Measurements from ENCODE around the gene FRMD4B. TPM values are rescaled to one million over a fixed set of nuclear protein-coding genes. Genes with fewer than 3 reads are reported as not detected.

The FRMD4B gene
- total RNA-seq, 1 donor from 2014 or later = 53.5 TPM

DNA sequence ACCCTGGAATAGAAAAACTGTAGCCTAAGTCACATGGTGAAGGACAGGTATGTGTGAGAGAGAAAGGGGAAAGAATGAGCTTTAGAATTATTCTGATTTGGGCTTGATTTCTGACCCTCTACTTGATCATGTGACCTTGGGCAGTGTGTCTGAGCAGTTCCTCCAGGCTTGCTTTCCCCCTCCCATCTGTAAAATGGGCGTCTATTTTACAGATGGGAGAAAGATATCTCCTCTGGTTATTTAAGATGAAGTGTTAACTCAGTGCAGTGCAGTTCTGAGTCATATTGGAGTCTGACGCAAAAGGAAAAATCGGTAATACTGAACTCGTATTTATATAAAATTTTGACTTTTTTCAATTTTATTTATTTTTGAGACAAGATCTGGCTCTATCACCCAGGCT is 225.4 kb downstream of the FRMD4B start:
- no peaks in the 10 kb centered on the region for H3K36me3 ChIP-seq
- no peak overlapping the region for H3K4me3 ChIP-seq
- intact Hi-C loops (cut with DNase I) = loop anchor here (10.0 kb wide), 1 partner anchor 514 kb away; no protein-coding TSS in a partner anchor
- TF ChIP-seq POLR2AphosphoS5 (IDR thresholded peaks at IDR 0.05; ENCODE audit: insufficient read depth in 1 of 2, low read depth in 1 of 2) (no peak), POLR2A (IDR thresholded peaks at IDR 0.05) (no peak)
- TF ChIP-seq, protein P1, sequence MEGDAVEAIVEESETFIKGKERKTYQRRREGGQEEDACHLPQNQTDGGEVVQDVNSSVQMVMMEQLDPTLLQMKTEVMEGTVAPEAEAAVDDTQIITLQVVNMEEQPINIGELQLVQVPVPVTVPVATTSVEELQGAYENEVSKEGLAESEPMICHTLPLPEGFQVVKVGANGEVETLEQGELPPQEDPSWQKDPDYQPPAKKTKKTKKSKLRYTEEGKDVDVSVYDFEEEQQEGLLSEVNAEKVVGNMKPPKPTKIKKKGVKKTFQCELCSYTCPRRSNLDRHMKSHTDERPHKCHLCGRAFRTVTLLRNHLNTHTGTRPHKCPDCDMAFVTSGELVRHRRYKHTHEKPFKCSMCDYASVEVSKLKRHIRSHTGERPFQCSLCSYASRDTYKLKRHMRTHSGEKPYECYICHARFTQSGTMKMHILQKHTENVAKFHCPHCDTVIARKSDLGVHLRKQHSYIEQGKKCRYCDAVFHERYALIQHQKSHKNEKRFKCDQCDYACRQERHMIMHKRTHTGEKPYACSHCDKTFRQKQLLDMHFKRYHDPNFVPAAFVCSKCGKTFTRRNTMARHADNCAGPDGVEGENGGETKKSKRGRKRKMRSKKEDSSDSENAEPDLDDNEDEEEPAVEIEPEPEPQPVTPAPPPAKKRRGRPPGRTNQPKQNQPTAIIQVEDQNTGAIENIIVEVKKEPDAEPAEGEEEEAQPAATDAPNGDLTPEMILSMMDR (IDR thresholded peaks at IDR 0.05) = no peak
- no peak for DNase-seq (ENCODE audit: extremely low spot score in 2 of 2)
- no peak overlapping the region for H3K27ac ChIP-seq
- no peaks in the 10 kb centered on the region for H3K27me3 ChIP-seq
- H3K4me1 ChIP-seq = no peaks in the 10 kb centered on the region
- H3K9me3 ChIP-seq = no peaks in the 10 kb centered on the region

DNA sequence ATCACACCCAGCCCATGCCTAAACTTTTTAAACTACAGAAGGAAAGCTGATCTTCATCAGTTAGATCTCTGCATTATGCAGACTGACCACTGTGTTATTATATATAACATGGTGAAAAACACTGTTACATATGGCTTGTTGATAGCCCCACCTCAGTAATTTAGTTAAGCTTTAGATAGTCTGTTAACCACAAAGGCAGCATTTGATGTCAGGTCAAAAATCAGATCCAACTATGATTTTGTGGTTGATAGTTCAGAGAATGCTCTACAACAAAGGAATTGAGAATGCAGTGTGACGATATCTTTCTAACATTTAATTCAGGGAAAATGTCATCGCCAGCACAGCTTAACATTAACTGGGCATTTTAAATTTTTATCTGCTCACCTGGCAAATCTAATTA is 225.8 kb downstream of the FRMD4B start:
- H3K4me1 ChIP-seq = no peaks in the 10 kb centered on the region
- no peaks in the 10 kb centered on the region for H3K36me3 ChIP-seq
- no peak overlapping the region for H3K27ac ChIP-seq
- TF ChIP-seq POLR2A (IDR thresholded peaks at IDR 0.05) (no peak), POLR2AphosphoS5 (IDR thresholded peaks at IDR 0.05; ENCODE audit: insufficient read depth in 1 of 2, low read depth in 1 of 2) (no peak)
- TF ChIP-seq, protein P1 (IDR thresholded peaks at IDR 0.05) = no peak
- intact Hi-C loops (cut with DNase I) = loop anchor here (10.0 kb wide), 1 partner anchor 515 kb away; no protein-coding TSS in a partner anchor
- H3K27me3 ChIP-seq = no peaks in the 10 kb centered on the region
- H3K9me3 ChIP-seq = no peaks in the 10 kb centered on the region
- DNase-seq (ENCODE audit: extremely low spot score in 2 of 2) = no peak
- no peak overlapping the region for H3K4me3 ChIP-seq

DNA sequence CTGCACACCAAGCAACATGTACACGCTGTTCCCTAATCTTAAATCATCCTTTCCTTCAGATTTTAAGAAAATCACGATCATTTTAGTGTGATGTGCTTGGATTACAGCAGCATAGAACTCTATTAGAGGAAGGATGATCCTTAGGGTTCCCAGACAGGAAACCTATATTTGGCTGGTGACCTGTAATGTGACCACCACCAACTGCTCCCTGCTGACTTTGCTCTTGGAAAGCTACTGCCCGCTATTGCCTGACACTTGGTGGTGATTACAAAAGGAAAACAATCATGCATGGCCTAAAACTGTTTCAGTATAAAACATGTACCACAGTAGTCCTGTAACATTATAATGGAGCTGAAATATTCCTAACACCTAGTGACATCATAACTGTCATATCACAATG is 236.3 kb downstream of the FRMD4B start:
- Histone ChIP-seq H3K9me3 (no peaks in the 10 kb centered on the region), H3K27ac (no peak overlapping the region), H3K36me3 (no peaks in the 10 kb centered on the region), H3K27me3 (no peaks in the 10 kb centered on the region), H3K4me3 (no peak overlapping the region), H3K4me1 (no peaks in the 10 kb centered on the region)
- DNase-seq (ENCODE audit: extremely low spot score in 2 of 2) = no peak
- TF ChIP-seq POLR2A (IDR thresholded peaks at IDR 0.05) = no peak
- TF ChIP-seq POLR2AphosphoS5 (IDR thresholded peaks at IDR 0.05; ENCODE audit: insufficient read depth in 1 of 2, low read depth in 1 of 2) = no peak
- TF ChIP-seq, protein P1 (IDR thresholded peaks at IDR 0.05) = no peak
- intact Hi-C loops (cut with DNase I) = no loop called here

DNA sequence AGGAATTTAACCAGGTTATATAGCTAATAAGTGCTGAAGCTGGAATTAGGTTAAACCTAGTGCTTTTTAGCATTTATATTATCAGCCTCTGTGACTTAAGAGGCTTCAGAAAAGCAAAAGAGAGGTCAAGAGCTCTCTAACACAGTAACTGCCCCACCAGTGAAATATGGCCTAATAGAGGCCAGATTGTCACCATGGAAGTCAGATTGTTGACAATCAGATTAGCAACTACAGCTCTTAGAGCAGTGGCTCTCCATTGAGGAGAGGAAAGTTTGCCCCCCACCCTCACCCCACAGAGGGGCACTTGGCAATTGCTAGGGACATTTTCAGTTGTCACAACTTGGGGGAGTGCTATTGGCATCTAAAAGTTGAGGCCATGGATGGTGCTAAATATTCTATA is 240.2 kb downstream of the FRMD4B start:
- Histone ChIP-seq H3K36me3 (no peaks in the 10 kb centered on the region), H3K4me1 (no peaks in the 10 kb centered on the region), H3K9me3 (no peaks in the 10 kb centered on the region), H3K27me3 (no peaks in the 10 kb centered on the region), H3K27ac (no peak overlapping the region), H3K4me3 (no peak overlapping the region)
- DNase-seq (ENCODE audit: extremely low spot score in 2 of 2) = no peak
- intact Hi-C loops (cut with DNase I) = no loop called here
- TF ChIP-seq POLR2A (IDR thresholded peaks at IDR 0.05) (no peak), POLR2AphosphoS5 (IDR thresholded peaks at IDR 0.05; ENCODE audit: insufficient read depth in 1 of 2, low read depth in 1 of 2) (no peak)
- TF ChIP-seq, protein P1 (IDR thresholded peaks at IDR 0.05) = no peak

DNA sequence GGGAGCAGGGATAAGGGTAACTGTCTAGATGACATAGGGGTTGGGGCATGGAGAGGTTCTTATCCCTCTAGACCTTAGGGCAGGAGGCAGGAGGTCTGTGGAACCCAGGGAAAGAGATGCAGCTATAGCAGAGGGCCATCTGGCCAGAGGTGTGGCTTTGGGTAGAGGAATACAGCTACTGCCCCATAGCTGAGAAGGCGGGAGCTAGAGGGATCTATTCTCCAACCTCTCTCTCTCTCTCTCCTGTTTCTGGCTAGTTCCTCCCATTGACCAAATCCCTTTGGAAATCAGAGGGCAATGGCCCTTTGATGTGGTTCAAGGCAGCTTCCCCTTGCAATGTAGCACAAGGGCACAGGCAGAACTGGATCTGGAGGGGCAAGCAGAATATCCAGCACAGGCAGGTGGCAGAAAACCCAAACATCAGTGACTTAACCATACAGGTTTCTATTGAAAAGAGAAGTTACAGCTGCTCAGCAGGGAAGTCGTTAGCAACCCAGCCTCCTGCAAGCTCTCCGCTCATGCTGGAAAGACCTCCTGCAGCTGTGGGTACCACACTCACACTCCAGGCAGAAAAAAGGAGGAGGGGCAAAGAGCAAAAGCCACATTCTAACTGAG is 241.2 kb downstream of the FRMD4B start:
- intact Hi-C loops (cut with DNase I) = no loop called here
- H3K27ac ChIP-seq = no peak overlapping the region
- no peak overlapping the region for H3K4me3 ChIP-seq
- DNase-seq (ENCODE audit: extremely low spot score in 2 of 2) = no peak
- TF ChIP-seq POLR2A (IDR thresholded peaks at IDR 0.05) (no peak), POLR2AphosphoS5 (IDR thresholded peaks at IDR 0.05; ENCODE audit: insufficient read depth in 1 of 2, low read depth in 1 of 2) (no peak)
- TF ChIP-seq, protein P1 (IDR thresholded peaks at IDR 0.05) = no peak
- H3K4me1 ChIP-seq = no peaks in the 10 kb centered on the region
- no peaks in the 10 kb centered on the region for H3K9me3 ChIP-seq
- H3K27me3 ChIP-seq = no peaks in the 10 kb centered on the region
- H3K36me3 ChIP-seq = no peaks in the 10 kb centered on the region

All from vagina (tissue), 2 donors.